HEK293 (cell line): ENCODE data around the gene PRPF40B.

Source experiments
- ZNF670 ChIP-seq: fragments of 450-650 bp; formaldehyde crosslinking; IDR thresholded peaks from 2 replicates; pipeline ENCODE4 v1.5.1; 2016; ENCODE audit warnings: missing biosample characterization, missing genetic modification characterization, low read depth
- TF ChIP-seq, protein P1 (sequence below): fragments of 450-650 bp; formaldehyde crosslinking; IDR thresholded peaks from 2 replicates; pipeline ENCODE4 v1.5.1; 2016; ENCODE audit warnings: missing biosample characterization, missing genetic modification characterization

DNA sequence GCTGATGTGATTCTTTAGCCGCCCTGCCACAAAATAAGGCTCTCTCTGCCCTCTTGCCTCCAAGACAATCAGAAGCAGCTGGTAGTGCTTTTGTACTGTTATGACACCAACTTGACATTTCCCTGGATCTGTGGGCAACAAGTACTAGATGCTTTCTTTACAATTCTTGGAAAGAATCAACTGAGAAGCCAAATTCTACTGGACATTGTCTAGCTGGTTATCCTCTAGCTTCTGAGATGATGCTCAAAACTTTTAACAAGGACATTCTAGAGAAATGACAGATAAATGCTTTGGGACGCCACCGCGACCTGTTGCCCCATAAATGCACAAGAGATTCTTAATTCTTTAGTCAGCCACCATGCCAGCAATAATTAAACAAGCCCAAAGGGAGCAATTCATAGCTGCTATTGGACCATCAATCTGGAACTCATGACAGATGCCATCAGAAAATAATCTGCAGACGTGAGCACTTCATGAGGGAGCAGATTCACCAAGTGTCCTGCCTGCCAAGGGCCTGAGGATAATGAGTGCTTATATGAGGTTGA lies 61.0 kb downstream of the PRPF40B start:
- no peak for TF ChIP-seq ZNF670 (tag by site-specific recombination)
- TF ChIP-seq, protein P1, sequence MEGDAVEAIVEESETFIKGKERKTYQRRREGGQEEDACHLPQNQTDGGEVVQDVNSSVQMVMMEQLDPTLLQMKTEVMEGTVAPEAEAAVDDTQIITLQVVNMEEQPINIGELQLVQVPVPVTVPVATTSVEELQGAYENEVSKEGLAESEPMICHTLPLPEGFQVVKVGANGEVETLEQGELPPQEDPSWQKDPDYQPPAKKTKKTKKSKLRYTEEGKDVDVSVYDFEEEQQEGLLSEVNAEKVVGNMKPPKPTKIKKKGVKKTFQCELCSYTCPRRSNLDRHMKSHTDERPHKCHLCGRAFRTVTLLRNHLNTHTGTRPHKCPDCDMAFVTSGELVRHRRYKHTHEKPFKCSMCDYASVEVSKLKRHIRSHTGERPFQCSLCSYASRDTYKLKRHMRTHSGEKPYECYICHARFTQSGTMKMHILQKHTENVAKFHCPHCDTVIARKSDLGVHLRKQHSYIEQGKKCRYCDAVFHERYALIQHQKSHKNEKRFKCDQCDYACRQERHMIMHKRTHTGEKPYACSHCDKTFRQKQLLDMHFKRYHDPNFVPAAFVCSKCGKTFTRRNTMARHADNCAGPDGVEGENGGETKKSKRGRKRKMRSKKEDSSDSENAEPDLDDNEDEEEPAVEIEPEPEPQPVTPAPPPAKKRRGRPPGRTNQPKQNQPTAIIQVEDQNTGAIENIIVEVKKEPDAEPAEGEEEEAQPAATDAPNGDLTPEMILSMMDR (tag by site-specific recombination) = no peak
